Transverse colon (tissue), 3 donors: ENCODE results near the gene ZFP64.

Experiments
- CTCF ChIP-seq, 5 experiments: fragments of 200-600 bp in 3 of 5; fragments of 450-650 bp in 2 of 5; sonication (generic) in 3 of 5; IDR thresholded peaks; 1 replicate in 2 of 5; 2 replicates in 3 of 5; pipeline ENCODE4 v1.5.1; 2016 to 2017; ENCODE audit warnings: antibody characterized with exemption in 5 of 5, inconsistent platforms in 3 of 5, mild to moderate bottlenecking in 2 of 5, moderate library complexity in 1 of 5
- POLR2A ChIP-seq: fragments of 450-650 bp; IDR thresholded peaks from one replicate; pipeline ENCODE4 v1.6.1; 2016; ENCODE audit warnings: antibody characterized with exemption, mild to moderate bottlenecking, moderate library complexity

GRCh38 chr20:52231230-52231746, 39.7 kb upstream of the ZFP64 start:
- no peak for TF ChIP-seq POLR2A
- no peak for TF ChIP-seq CTCF (IDR thresholded peaks at IDR 0.05)
